Fibroblast of lung (primary cell): ENCODE data around the gene SRI.

Source experiments
- EZH2 ChIP-seq: IDR thresholded peaks from 2 replicates; pipeline ENCODE4 v1.5.1; 2012; ENCODE audit warnings: low read length, control low read depth, mild to moderate bottlenecking; ENCODE audit errors: missing control alignments
- TF ChIP-seq, protein P1 (sequence below), 2 donors: IDR thresholded peaks in 1 of 2; conservative IDR thresholded peaks in 1 of 2; 1 replicate in 1 of 2; 2 replicates in 1 of 2; pipeline ENCODE4 v1.5.1; 2011 to 2012; ENCODE audit warnings: low read length in 2 of 2, control low read depth in 1 of 2, inconsistent platforms in 1 of 2, low read depth in 1 of 2, mild to moderate bottlenecking in 1 of 2

DNA sequence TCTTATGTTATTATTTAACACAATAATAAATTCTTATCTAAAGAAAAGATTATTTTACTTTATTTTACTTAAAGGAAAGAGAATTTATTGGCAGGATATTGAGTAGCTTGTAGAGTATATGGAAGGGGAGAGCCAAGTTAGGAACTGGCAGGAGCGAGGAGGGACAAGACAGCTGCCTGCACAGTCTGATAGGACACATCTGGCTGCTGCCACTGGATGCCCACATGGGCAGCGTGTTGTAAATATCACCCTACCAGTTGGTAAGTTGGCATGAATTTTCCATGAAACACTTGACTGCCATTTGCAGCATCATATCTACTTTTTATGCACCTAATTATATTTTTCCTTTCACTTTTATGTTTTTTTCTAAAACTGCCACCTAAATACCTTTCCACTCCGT, 19.6 kb downstream of the SRI start:
- TF ChIP-seq EZH2: no peak
- TF ChIP-seq, protein P1, sequence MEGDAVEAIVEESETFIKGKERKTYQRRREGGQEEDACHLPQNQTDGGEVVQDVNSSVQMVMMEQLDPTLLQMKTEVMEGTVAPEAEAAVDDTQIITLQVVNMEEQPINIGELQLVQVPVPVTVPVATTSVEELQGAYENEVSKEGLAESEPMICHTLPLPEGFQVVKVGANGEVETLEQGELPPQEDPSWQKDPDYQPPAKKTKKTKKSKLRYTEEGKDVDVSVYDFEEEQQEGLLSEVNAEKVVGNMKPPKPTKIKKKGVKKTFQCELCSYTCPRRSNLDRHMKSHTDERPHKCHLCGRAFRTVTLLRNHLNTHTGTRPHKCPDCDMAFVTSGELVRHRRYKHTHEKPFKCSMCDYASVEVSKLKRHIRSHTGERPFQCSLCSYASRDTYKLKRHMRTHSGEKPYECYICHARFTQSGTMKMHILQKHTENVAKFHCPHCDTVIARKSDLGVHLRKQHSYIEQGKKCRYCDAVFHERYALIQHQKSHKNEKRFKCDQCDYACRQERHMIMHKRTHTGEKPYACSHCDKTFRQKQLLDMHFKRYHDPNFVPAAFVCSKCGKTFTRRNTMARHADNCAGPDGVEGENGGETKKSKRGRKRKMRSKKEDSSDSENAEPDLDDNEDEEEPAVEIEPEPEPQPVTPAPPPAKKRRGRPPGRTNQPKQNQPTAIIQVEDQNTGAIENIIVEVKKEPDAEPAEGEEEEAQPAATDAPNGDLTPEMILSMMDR (conservative IDR thresholded peaks at IDR 0.05 in 1 of 2, IDR thresholded peaks at IDR 0.05 in 1 of 2; ENCODE audit: low read depth in 1 of 2, low read length in 2 of 2): no peak
